HepG2 (cell line): ENCODE data around the gene CGREF1. TPM values are rescaled to one million over a fixed set of nuclear protein-coding genes. Genes with fewer than 3 reads are reported as not detected.

Experiments
- ARHGAP35 ChIP-seq: sonication (generic); formaldehyde crosslinking; IDR thresholded peaks from 2 replicates; pipeline ENCODE4 v1.9.0; 2022; ENCODE audit warnings: mild to moderate bottlenecking, inconsistent platforms, moderate library complexity, missing genetic modification reagents, borderline replicate concordance
- EP300 ChIP-seq, 3 experiments: sonication (generic) in 1 of 3; formaldehyde crosslinking in 1 of 3; IDR thresholded peaks; 2 replicates each; pipeline versions ENCODE4 v1.5.1 to v1.6.1; 2011 to 2020; ENCODE audit warnings: low read depth in 2 of 3, low read length in 2 of 3, borderline replicate concordance in 1 of 3, improper control_type of control experiment in 1 of 3, mild to moderate bottlenecking in 1 of 3, missing genetic modification reagents in 1 of 3, moderate library complexity in 1 of 3
- FOSL1 ChIP-seq: sonication (generic); formaldehyde crosslinking; IDR thresholded peaks from 2 replicates; pipeline ENCODE4 v1.9.0; 2021; ENCODE audit warnings: missing genetic modification reagents, borderline replicate concordance
- HOXA5 ChIP-seq: sonication (generic); formaldehyde crosslinking; IDR thresholded peaks from 2 replicates; pipeline ENCODE4 v1.4.0; 2020; ENCODE audit warnings: missing genetic modification reagents
- MED13 ChIP-seq: sonication (generic); formaldehyde crosslinking; IDR thresholded peaks from 2 replicates; pipeline ENCODE4 v1.5.0; 2020; ENCODE audit warnings: missing genetic modification reagents
- MXD4 ChIP-seq: IDR thresholded peaks from 2 replicates; pipeline ENCODE4 v1.6.1; 2016; ENCODE audit warnings: mild to moderate bottlenecking, missing biosample characterization, missing genetic modification reagents
- NFYC ChIP-seq: IDR thresholded peaks from 2 replicates; pipeline ENCODE4 v1.6.1; 2016; ENCODE audit warnings: missing genetic modification reagents, missing compliant biosample characterization
- PAX8 ChIP-seq: sonication (generic); formaldehyde crosslinking; IDR thresholded peaks from 2 replicates; pipeline ENCODE4 v1.8.0; 2022; ENCODE audit warnings: mild to moderate bottlenecking, missing genetic modification reagents, borderline replicate concordance
- U2AF1 ChIP-seq: fragments of 200-400 bp; formaldehyde crosslinking; optimal IDR thresholded peaks from 2 replicates; pipeline ENCODE3; 2017; ENCODE audit warnings: mild to moderate bottlenecking, low read depth, low read length
- ZBTB33 ChIP-seq: sonication (generic); formaldehyde crosslinking; IDR thresholded peaks from 2 replicates; pipeline ENCODE4 v1.4.0; 2020; ENCODE audit warnings: missing genetic modification reagents
- ZNF276 ChIP-seq: sonication (generic); formaldehyde crosslinking; IDR thresholded peaks from 2 replicates; pipeline ENCODE4 v1.4.0; 2020; ENCODE audit warnings: mild to moderate bottlenecking, low read depth, missing genetic modification reagents
- ZNF383 ChIP-seq: sonication (generic); formaldehyde crosslinking; IDR thresholded peaks from 2 replicates; pipeline ENCODE4 v1.4.0; 2020; ENCODE audit warnings: missing genetic modification reagents, mild to moderate bottlenecking, borderline replicate concordance
- ZNF788 ChIP-seq: sonication (generic); formaldehyde crosslinking; IDR thresholded peaks from 2 replicates; pipeline ENCODE4 v1.5.0; 2020; ENCODE audit warnings: mild to moderate bottlenecking, missing genetic modification reagents, borderline replicate concordance
- ZSCAN12 ChIP-seq: sonication (generic); formaldehyde crosslinking; IDR thresholded peaks from 2 replicates; pipeline ENCODE4 v1.9.0; 2021; ENCODE audit warnings: mild to moderate bottlenecking, missing genetic modification reagents
- polyA plus RNA-seq, 8 experiments: library from polyadenylated mRNA; depleted of rRNA in 3 of 8; stranded (reverse) in 7 of 8; unstranded in 1 of 8; fragments of >200 nt; fragmentation: Illumina TruSeq in 4 of 8; extraction: Trizol in 4 of 8; gene quantifications; 2 replicates each; pipeline versions ENCODE4 v1.2.1 to v1.2.3, GENCODE V29; 2011 to 2016; ENCODE audit warnings: low read depth in 4 of 8, missing spikeins in 1 of 8, mixed read lengths in 1 of 8; ENCODE audit not compliant: insufficient read depth in 1 of 8
- total RNA-seq, 5 experiments: library from RNA; depleted of rRNA; stranded (reverse); fragments of >200 nt; fragmentation: Illumina TruSeq; extraction: Trizol; gene quantifications; 2 replicates each; pipeline ENCODE4 v1.2.3, GENCODE V29; 2016; ENCODE audit warnings: low read depth in 1 of 5
- TF ChIP-seq, protein P1 (sequence below): sonication (generic); formaldehyde crosslinking; IDR thresholded peaks from 2 replicates; pipeline ENCODE4 v1.5.0; 2020; ENCODE audit warnings: mild to moderate bottlenecking, missing genetic modification reagents
- TF ChIP-seq, protein P2 (sequence below): sonication (generic); formaldehyde crosslinking; IDR thresholded peaks from 2 replicates; pipeline ENCODE4 v1.4.0; 2020; ENCODE audit warnings: mild to moderate bottlenecking, missing genetic modification reagents

Gene CGREF1
- total and polyA plus RNA-seq, 2 of the 13 experiments (the other 11 are each of a cell fraction or from before 2014, with no cell fraction given): 13.9 to 23.4 TPM

DNA sequence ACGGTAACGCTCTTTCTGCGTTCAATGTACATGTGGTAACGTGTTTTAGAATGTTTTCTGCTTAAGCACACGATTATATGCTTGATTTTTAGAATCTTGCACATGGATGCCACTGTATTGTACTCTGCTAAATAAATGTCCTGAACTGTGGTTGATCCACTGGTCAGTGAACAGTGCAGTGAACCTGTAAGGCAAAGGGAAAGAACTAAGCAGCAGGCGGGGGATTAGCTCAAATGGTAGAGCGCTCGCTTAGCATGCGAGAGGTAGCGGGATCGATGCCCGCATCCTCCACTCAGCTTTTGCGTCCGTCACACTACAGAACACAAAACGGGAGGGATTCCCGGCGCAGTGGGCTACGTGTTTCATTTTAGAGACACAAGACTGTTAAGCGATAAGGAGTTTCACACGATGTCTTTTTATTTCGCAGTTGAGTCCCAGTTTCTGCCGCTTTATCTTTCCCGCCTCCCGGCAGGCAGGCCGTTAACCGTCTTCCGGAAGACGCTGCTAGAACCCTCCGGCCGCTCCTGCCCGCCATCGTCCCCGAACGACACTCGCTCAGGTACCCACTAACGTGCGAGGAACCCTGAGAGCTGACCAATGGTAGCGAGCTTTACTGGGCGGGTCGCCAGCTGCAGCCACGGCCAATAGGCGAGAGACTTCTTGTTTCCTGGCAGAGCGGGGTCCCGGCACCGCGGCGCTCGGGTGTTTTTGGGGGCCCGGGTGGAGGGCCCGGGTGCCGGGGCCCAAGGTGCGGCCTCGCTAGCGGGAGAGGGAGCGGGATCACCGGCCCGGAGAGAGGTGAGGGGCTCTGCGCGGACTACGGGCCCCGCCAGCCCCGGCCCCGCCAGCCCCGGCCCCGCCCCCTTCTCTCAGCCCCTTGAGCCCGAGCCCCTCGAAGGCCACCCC lies 67.7 kb downstream of the CGREF1 start, which contains the start of gene AGBL5 (continued):
- peak; percentile 94; the same call in 1 of the 2 replicates for TF ChIP-seq ZNF276 (CRISPR knock-in tag)
- peak; percentile 96 for TF ChIP-seq ARHGAP35 (CRISPR knock-in tag)
- no peak for TF ChIP-seq U2AF1
- TF ChIP-seq PAX8 (CRISPR knock-in tag): peak; percentile 96; the same call in 1 of the 2 replicates
- TF ChIP-seq HOXA5 (CRISPR knock-in tag): peak; percentile 93
- TF ChIP-seq, protein P1, sequence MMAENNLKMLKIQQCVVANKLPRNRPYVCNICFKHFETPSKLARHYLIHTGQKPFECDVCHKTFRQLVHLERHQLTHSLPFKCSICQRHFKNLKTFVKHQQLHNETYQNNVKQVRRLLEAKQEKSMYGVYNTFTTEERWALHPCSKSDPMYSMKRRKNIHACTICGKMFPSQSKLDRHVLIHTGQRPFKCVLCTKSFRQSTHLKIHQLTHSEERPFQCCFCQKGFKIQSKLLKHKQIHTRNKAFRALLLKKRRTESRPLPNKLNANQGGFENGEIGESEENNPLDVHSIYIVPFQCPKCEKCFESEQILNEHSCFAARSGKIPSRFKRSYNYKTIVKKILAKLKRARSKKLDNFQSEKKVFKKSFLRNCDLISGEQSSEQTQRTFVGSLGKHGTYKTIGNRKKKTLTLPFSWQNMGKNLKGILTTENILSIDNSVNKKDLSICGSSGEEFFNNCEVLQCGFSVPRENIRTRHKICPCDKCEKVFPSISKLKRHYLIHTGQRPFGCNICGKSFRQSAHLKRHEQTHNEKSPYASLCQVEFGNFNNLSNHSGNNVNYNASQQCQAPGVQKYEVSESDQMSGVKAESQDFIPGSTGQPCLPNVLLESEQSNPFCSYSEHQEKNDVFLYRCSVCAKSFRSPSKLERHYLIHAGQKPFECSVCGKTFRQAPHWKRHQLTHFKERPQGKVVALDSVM (CRISPR knock-in tag): no peak
- TF ChIP-seq NFYC (CRISPR knock-in tag): peak; percentile 98
- no peak for TF ChIP-seq FOSL1 (CRISPR knock-in tag)
- TF ChIP-seq MXD4 (CRISPR knock-in tag): peak; percentile 82
- 0 out of 2 replicates have a peak, but pooled peaks have one; percentile 79 for TF ChIP-seq ZNF383 (CRISPR knock-in tag)
- peak; percentile 58 for TF ChIP-seq MED13 (CRISPR knock-in tag)
- TF ChIP-seq ZSCAN12 (CRISPR knock-in tag): peak; percentile 93; the same call in 1 of the 2 replicates
- TF ChIP-seq, protein P2, sequence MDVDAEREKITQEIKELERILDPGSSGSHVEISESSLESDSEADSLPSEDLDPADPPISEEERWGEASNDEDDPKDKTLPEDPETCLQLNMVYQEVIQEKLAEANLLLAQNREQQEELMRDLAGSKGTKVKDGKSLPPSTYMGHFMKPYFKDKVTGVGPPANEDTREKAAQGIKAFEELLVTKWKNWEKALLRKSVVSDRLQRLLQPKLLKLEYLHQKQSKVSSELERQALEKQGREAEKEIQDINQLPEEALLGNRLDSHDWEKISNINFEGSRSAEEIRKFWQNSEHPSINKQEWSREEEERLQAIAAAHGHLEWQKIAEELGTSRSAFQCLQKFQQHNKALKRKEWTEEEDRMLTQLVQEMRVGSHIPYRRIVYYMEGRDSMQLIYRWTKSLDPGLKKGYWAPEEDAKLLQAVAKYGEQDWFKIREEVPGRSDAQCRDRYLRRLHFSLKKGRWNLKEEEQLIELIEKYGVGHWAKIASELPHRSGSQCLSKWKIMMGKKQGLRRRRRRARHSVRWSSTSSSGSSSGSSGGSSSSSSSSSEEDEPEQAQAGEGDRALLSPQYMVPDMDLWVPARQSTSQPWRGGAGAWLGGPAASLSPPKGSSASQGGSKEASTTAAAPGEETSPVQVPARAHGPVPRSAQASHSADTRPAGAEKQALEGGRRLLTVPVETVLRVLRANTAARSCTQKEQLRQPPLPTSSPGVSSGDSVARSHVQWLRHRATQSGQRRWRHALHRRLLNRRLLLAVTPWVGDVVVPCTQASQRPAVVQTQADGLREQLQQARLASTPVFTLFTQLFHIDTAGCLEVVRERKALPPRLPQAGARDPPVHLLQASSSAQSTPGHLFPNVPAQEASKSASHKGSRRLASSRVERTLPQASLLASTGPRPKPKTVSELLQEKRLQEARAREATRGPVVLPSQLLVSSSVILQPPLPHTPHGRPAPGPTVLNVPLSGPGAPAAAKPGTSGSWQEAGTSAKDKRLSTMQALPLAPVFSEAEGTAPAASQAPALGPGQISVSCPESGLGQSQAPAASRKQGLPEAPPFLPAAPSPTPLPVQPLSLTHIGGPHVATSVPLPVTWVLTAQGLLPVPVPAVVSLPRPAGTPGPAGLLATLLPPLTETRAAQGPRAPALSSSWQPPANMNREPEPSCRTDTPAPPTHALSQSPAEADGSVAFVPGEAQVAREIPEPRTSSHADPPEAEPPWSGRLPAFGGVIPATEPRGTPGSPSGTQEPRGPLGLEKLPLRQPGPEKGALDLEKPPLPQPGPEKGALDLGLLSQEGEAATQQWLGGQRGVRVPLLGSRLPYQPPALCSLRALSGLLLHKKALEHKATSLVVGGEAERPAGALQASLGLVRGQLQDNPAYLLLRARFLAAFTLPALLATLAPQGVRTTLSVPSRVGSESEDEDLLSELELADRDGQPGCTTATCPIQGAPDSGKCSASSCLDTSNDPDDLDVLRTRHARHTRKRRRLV (CRISPR knock-in tag): no peak; the same call in 1 of the 2 replicates
- no peak for TF ChIP-seq EP300 (IDR thresholded peaks at IDR 0.05; ENCODE audit: low read depth in 2 of 2, low read length in 2 of 2)
- no peak; the same call in 1 of the 2 replicates for TF ChIP-seq EP300 (CRISPR knock-in tag; IDR thresholded peaks at IDR 0.05; ENCODE audit: borderline replicate concordance)
- TF ChIP-seq ZBTB33: peak; percentile 73
- peak; percentile 91; the same call in 1 of the 2 replicates for TF ChIP-seq ZNF788 (CRISPR knock-in tag)
